ENCODE measurements around the gene ESRP2.

ESRP2 gene

GRCh38 chr16:68247932-68248331 is 12.0 kb upstream of the ESRP2 start:
- H3K4me3 ChIP-seq, result peak overlapping the region in 4 of 10 experiments; percentile 88 to 96 (median 92); a peak in 9 of 20 replicates
- no peak for TF ChIP-seq Cebpa-rat (IDR thresholded peaks at IDR 0.05)

GRCh38 chr16:68247400-68247799 is 11.5 kb upstream of the ESRP2 start:
- peak overlapping the region; percentile 49 to 82 (median 64) for H3K27ac ChIP-seq
- H3K4me3 ChIP-seq, result peak overlapping the region; percentile 78 to 96 (median 86); a peak in 17 of 20 replicates
- peaks cover 0 to 23% (median 6%) of the 10 kb centered on the region in 11 experiments; a peak in 7 of 22 replicates for H4K20me1 ChIP-seq
- peaks cover 27 to 42% (median 30%) of the 10 kb centered on the region in 11 experiments; a peak in 21 of 22 replicates for H3K36me3 ChIP-seq
- peak overlapping the region; percentile 45 to 85 (median 80); a peak in 21 of 22 replicates for H3K9ac ChIP-seq
- peaks cover 72 to 78% (median 76%) of the 10 kb centered on the region in 10 experiments for H3K4me1 ChIP-seq
- H3K9me3 ChIP-seq (replicated peaks in 1 of 11), result no peaks in the 10 kb centered on the region
- no peak for TF ChIP-seq Cebpa-rat (IDR thresholded peaks at IDR 0.05)
- H3K4me2 ChIP-seq, result peak overlapping the region; percentile 93 to 99 (median 98)
- H3K27me3 ChIP-seq, result no peaks in the 10 kb centered on the region

More at GRCh38 chr16:68247932-68248331, 12.0 kb upstream of the ESRP2 start:
- H3K4me1 ChIP-seq, result peaks cover 77 to 83% (median 81%) of the 10 kb centered on the region in 10 experiments
- no peaks in the 10 kb centered on the region for H3K27me3 ChIP-seq
- no peaks in the 10 kb centered on the region for H3K9me3 ChIP-seq (replicated peaks in 1 of 11)
- peak overlapping the region; percentile 93 to 99 (median 98) for H3K4me2 ChIP-seq
- peak overlapping the region; percentile 42 to 82 (median 64); a peak in 20 of 22 replicates for H3K27ac ChIP-seq
- peak overlapping the region in 8 of 11 experiments; percentile 76 to 85 (median 80); a peak in 11 of 22 replicates for H3K9ac ChIP-seq
- peaks cover 0 to 28% (median 6%) of the 10 kb centered on the region in 11 experiments; a peak in 8 of 22 replicates for H4K20me1 ChIP-seq
- H3K36me3 ChIP-seq, result peaks cover 27 to 47% (median 34%) of the 10 kb centered on the region in 11 experiments

- H4K20me1 ChIP-seq, result peaks cover 0 to 22% (median 0%) of the 10 kb centered on the region in 11 experiments; a peak in 6 of 22 replicates
- H3K27me3 ChIP-seq, result no peaks in the 10 kb centered on the region
- peaks cover 65 to 70% (median 68%) of the 10 kb centered on the region in 10 experiments for H3K4me1 ChIP-seq
- peak overlapping the region; percentile 78 to 96 (median 86) for H3K4me3 ChIP-seq
- peak overlapping the region; percentile 49 to 82 (median 64); a peak in 21 of 22 replicates for H3K27ac ChIP-seq
- peak overlapping the region; percentile 71 to 85 (median 80); a peak in 19 of 22 replicates for H3K9ac ChIP-seq
- H3K9me3 ChIP-seq (replicated peaks in 1 of 11), result no peaks in the 10 kb centered on the region
- H3K4me2 ChIP-seq, result peak overlapping the region; percentile 93 to 99 (median 98)
- H3K36me3 ChIP-seq, result peaks cover 25 to 36% (median 30%) of the 10 kb centered on the region in 11 experiments; a peak in 21 of 22 replicates
- TF ChIP-seq Cebpa-rat (IDR thresholded peaks at IDR 0.05), result no peak
Measured at GRCh38 chr16:68246666-68247065, 10.7 kb upstream of the ESRP2 start.

GRCh38 chr16:68246121-68246520 is 10.2 kb upstream of the ESRP2 start:
- peak overlapping the region; percentile 78 to 96 (median 86) for H3K4me3 ChIP-seq
- H3K4me2 ChIP-seq, result peak overlapping the region; percentile 93 to 99 (median 98)
- peaks cover 0 to 22% (median 0%) of the 10 kb centered on the region in 11 experiments; a peak in 5 of 22 replicates for H4K20me1 ChIP-seq
- peak overlapping the region; percentile 51 to 82 (median 68); a peak in 13 of 22 replicates for H3K27ac ChIP-seq
- H3K9me3 ChIP-seq (replicated peaks in 1 of 11), result no peaks in the 10 kb centered on the region
- no peaks in the 10 kb centered on the region for H3K27me3 ChIP-seq
- peaks cover 25 to 31% (median 29%) of the 10 kb centered on the region in 11 experiments; a peak in 21 of 22 replicates for H3K36me3 ChIP-seq
- TF ChIP-seq Cebpa-rat (IDR thresholded peaks at IDR 0.05), result no peak
- peak overlapping the region; percentile 71 to 85 (median 80); a peak in 21 of 22 replicates for H3K9ac ChIP-seq
- H3K4me1 ChIP-seq, result peaks cover 59 to 65% (median 63%) of the 10 kb centered on the region in 10 experiments

GRCh38 chr16:68244903-68245853 is 9.3 kb upstream of the ESRP2 start, which contains the start of gene PLA2G15:
Gene PLA2G15 (plus strand): TSS chr16:68245373. CDS start chr16:68245427, 54 bp downstream.
- Histone ChIP-seq H3K4me3 (peak within 1 kb of the TSS; percentile 78 to 96 (median 86)), H3K4me1 (peaks cover 50 to 56% (median 53%) of the 10 kb centered on the region in 10 experiments), H3K9me3 (replicated peaks in 1 of 11) (no peaks in the 10 kb centered on the region), H3K9ac (peak within 1 kb of the TSS; percentile 71 to 85 (median 81)), H3K4me2 (peak within 1 kb of the TSS; percentile 97 to 100 (median 99)), H4K20me1 (peaks cover 0 to 22% (median 0%) of the 10 kb centered on the region in 11 experiments; a peak in 5 of 22 replicates), H3K36me3 (peaks cover 16 to 23% (median 21%) of the 10 kb centered on the region in 11 experiments; a peak in 21 of 22 replicates), H3K27me3 (no peaks in the 10 kb centered on the region), H3K27ac (peak within 1 kb of the TSS; percentile 56 to 82 (median 68); a peak in 21 of 22 replicates)
- TF ChIP-seq Cebpa-rat (IDR thresholded peaks at IDR 0.05), result no peak

- H3K4me1 ChIP-seq, result peaks cover 49 to 56% (median 55%) of the 10 kb centered on the region in 10 experiments
- H3K4me2 ChIP-seq, result peak overlapping the region; percentile 97 to 100 (median 99)
- peak overlapping the region; percentile 71 to 85 (median 81) for H3K9ac ChIP-seq
- no peak for TF ChIP-seq Cebpa-rat (IDR thresholded peaks at IDR 0.05)
- peak overlapping the region; percentile 42 to 67 (median 63); a peak in 20 of 22 replicates for H3K27ac ChIP-seq
- peak overlapping the region; percentile 78 to 96 (median 86) for H3K4me3 ChIP-seq
- no peaks in the 10 kb centered on the region for H3K9me3 ChIP-seq (replicated peaks in 1 of 11)
- no peaks in the 10 kb centered on the region for H3K27me3 ChIP-seq
- peaks cover 9 to 16% (median 14%) of the 10 kb centered on the region in 11 experiments; a peak in 21 of 22 replicates for H3K36me3 ChIP-seq
- peaks cover 0 to 22% (median 0%) of the 10 kb centered on the region in 11 experiments; a peak in 5 of 22 replicates for H4K20me1 ChIP-seq
Measured at GRCh38 chr16:68244481-68244902, 8.6 kb upstream of the ESRP2 start.

- Histone ChIP-seq H3K4me3 (no peak overlapping the region), H3K9ac (no peak overlapping the region), H3K9me3 (replicated peaks in 1 of 11) (no peaks in the 10 kb centered on the region), H4K20me1 (peaks cover 0 to 22% (median 0%) of the 10 kb centered on the region in 11 experiments; a peak in 4 of 22 replicates), H3K36me3 (peaks cover 0 to 4% (median under 1%) of the 10 kb centered on the region in 11 experiments; a peak in 6 of 22 replicates), H3K27me3 (no peaks in the 10 kb centered on the region), H3K27ac (no peak overlapping the region), H3K4me1 (peaks cover 40 to 54% (median 48%) of the 10 kb centered on the region in 10 experiments), H3K4me2 (0 out of 22 replicates have a peak overlapping the region, but pooled peaks of 1 of the 11 experiments have one; percentile 100)
- TF ChIP-seq Cebpa-rat (IDR thresholded peaks at IDR 0.05), result no peak
Measured at GRCh38 chr16:68242926-68243858, 7.3 kb upstream of the ESRP2 start.
